ENCODE data around the gene RIMS3.
A peak's percentile ranks its signal among the peaks of the same experiment; 100 is the strongest.
"Not testable (repeated sequence)": the region's sequence is repeated elsewhere in the genome, so short reads cannot be mapped to it uniquely, and the experiment has no call there.

Gene RIMS3

DNA sequence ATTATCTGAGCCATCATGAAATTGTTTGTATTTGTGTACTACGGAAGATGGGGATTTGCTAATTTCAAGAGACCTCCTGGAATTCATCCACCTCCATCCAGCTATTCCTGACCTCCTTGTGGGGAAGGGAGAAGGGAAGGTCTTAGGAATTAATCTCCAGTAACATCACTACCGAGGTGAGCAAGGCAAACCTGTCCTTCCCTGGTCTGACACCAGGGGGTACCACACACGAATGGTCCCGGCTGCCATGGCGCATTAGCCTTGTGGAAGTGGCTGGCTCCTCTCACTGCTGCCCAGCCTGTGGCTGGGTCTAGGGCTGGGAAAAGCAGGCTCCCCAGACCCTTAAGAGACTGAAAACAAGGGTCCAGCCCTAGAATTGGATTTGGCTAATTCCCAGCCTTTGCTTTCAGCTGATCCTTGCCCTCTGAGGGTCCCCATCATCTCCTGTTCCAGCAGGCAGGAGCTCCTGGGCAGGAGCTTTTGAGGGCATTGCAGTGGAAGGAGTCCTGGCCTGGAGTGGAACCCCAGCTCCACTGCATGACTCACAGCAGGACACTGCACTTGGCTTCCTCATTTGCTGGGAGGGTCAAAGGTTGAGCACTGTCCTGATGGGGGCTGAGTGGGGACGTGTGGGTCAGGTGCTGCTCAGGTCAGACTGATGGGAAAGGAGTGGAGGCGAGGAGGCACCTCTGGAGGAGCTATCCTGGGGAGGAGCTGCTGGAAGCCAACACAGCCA is 34.8 kb downstream of the RIMS3 start:
- no peak for DNase-seq (ENCODE audit: low read depth in 2 of 2)

- DNase-seq (ENCODE audit: low read depth in 2 of 2) = not testable (repeated sequence)
Observed at GRCh38 chr1:40629546-40629945, 35.9 kb downstream of the RIMS3 start.

GRCh38 chr1:40628903-40629292 is 36.6 kb downstream of the RIMS3 start:
- DNase-seq (ENCODE audit: low read depth in 2 of 2) = no peak

DNA sequence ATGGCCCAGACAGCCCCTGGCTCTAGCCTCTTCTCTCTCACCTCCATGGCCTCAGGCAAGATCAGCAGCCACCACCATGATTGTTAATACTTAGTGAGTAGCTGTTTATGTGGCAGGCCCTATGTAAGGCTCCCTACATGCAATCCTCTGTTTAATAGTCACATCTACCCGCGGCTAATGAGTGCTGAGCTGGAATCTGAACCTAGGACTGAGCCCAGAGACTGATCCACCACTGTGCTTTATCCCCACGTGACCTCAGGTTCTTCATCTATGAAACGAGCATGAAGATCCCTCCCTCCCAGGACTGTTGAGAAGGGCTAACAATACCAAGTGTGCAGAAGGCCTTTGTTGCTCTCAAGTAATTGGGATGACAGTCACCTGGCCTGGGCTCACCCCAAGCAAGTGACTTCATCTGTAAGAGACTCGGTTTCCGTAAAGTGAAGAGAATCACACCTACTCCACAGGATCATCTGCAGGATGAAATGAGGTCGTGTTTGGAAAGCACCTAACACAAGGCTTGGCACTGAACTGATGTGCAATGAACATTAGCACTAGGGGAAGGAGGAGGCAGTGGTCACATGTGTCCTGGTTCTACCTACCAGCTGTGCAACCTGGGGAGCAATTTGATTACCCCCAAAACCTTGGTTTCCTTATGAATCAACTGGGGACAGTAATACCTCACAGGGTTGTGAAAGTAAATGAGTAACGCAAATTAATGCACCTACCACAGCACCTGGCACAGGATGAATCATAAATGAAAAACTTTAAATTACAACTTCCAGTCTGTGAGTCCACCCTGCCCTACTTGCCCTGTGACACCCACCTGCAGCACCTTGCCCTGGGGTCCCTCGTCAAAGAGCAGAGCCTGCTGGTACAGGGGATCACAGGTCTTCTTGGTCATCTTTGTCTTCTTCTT is 37.2 kb downstream of the RIMS3 start:
- no peak for DNase-seq (ENCODE audit: low read depth in 2 of 2)

DNA sequence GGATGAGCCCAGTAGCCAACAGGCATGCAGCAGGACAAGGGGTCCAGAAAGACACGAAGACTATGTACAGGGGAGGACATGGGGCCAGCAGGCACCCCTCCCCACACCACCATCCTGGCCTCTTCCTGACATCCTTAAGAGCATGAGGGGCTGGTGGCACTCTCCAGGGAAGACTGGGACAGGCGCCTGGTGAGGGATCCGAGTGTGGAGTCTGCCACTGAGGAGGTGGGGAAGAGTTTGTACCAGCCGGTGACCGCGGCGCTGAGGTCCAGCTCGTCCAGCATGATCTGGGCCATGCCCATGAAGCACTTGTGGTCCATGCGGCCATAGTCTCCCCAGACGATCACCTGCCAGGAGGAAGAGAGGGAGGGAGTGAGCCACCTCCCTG is 39.1 kb downstream of the RIMS3 start:
- no peak for DNase-seq (ENCODE audit: low read depth in 2 of 2)

GRCh38 chr1:40625476-40626382 is 39.8 kb downstream of the RIMS3 start:
- no peak for DNase-seq (ENCODE audit: low read depth in 2 of 2)

DNA sequence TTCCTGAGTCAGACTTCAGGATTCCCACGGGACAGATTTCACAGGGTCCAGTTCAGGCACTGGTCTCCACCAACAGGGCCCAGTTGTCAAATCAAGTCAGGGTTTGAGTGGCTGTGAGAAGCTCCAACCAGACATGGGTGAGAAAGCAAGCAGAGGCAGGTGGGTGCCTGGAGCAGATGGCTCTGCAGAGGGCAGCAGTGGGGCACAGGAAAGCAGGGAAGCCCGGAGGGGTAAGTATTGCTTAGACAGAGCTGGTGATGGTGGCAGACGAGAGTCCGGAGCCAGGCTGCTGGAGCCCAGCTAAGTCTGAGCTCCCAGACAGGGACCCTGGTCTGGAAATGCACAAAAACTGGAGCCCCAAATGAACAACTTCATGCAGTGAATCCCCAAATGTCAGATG is 40.4 kb downstream of the RIMS3 start:
- no peak for DNase-seq (ENCODE audit: low read depth in 2 of 2)

DNA sequence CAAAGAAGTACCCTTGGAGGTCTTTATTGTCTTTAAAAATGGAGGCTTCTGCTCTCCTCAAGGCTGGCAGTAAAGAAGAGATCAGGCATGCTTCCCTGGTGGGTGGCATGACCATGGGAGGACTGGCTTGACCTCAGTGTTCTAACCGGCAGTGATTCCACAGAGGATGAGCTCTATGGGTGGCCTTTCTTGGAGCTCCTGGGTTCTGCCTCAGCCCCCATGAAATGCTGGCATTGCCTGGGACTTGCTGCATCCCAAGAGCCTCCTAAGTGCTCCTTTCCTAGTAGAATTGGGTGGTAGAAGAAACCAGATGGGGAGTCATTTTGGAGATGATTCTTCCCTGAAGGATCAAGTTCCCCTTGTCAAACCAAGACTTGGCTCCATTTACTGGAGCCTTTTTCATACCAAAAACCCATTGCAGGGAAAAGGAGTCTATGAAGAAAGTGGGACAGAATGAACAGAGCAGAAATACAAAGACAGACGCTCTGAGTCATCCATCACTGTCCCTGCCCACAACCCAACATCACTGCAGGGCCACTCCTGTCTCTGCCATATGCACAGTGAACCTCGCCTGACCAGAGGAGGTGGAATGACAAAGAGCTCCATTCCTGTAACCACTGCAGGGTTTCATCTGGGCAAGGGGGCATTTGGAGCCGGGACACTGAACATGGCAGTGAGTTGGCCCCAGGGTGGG is 42.4 kb downstream of the RIMS3 start:
- DNase-seq (ENCODE audit: low read depth in 2 of 2) = no peak

DNA sequence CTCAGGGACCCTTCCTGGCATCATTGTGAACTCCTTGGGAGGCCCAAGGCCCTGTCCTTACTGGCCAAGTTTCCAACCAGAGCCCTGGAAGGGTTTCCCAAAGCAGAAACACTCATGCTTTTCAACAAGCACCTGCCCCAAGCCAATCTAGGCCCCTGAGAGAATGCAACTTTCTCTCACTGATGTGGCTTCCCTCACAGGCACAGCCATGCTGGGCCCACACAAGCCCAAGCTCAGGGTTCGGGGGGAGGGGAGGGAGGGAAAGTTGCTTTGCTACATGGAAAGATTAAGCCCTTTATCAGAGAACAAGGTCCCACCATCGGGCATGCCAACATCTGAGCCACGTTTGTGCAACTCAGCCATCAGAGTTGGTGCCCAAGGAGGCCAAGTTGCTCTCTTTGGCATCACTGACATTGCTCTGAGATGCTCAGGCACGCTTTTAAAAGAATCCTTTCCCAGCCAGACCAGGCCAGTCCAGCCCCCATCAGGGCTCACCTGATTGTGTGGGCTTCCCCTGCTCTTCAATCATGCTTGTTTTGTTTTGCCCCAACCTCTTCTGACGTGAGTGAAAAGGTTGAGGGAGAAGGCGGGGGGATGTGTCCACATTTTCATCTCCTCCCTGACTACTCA is 43.5 kb downstream of the RIMS3 start:
- DNase-seq (ENCODE audit: low read depth in 2 of 2) = no peak

- DNase-seq (ENCODE audit: low read depth in 2 of 2) = no peak
Observed at GRCh38 chr1:40620586-40621210, 44.8 kb downstream of the RIMS3 start.

DNA sequence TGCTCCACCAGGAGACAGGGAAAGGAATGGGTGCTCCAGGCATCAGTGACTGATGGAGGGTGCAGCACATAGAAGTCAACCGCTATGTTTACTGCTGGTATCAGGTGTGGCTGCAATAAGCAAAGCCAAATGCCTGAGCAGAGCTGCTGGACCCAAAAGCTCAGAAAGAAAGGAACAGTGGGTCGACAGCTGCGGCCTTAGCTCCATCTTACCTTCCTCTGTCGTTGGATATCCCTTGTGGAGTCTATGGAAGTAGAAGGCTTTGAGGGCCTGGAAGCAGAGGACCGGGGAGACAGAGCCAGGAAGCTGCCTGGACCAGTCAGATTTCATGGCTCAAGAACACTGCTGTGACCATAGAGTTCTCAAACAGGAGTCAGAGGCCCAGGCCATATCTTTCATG is 45.3 kb downstream of the RIMS3 start:
- no peak for DNase-seq (ENCODE audit: low read depth in 2 of 2)

- no peak for DNase-seq (ENCODE audit: low read depth in 2 of 2)
Observed at GRCh38 chr1:40618108-40618507, 47.4 kb downstream of the RIMS3 start.

GRCh38 chr1:40612345-40612831 is 53.1 kb downstream of the RIMS3 start:
- peak; percentile 26 to 58 for DNase-seq (ENCODE audit: low read depth in 2 of 2)

- no peak for DNase-seq (ENCODE audit: low read depth in 2 of 2)
Observed at GRCh38 chr1:40610156-40610555, 55.3 kb downstream of the RIMS3 start.

DNA sequence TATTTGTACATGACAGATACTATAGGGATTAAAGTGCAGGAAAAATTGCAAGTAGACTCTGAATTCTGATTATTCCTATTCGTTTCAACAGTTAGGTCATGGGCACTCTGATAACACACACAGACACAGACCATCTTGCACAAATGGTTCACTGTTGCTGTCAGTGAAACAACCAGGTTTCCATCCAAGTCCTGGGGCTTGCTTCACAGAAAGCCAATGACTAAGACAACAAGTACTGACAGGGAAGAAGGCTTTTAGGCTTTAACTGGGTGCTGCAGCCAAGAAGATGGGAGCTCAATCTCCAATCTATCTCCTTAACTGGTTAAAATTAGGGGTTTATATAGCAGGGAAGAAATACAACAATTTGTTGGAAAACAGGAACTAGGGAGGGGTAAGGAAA is 57.6 kb downstream of the RIMS3 start:
- no peak for DNase-seq (ENCODE audit: low read depth in 2 of 2)

- no peak for DNase-seq (ENCODE audit: low read depth in 2 of 2)
Observed at GRCh38 chr1:40606978-40607377, 58.5 kb downstream of the RIMS3 start.

DNA sequence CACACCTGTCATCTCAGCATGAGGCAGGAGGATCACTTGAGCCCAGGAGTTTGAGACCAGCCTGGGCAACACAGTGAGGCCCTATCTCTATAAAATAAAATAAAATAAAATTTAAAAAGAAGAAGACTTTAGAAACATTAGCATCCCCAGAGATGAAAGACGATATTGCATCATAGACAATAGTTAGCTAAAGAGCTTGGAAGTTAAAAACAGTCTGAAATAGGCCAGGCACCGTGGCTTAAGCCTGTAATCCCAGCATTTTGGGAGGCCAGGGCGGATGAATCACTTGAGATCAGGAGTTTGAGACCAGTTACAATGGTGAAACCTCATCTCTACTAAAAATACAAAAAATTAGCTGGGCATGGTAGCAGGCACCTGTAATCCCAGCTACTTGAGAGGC is 59.3 kb downstream of the RIMS3 start:
- no peak for DNase-seq (ENCODE audit: low read depth in 2 of 2)

DNA sequence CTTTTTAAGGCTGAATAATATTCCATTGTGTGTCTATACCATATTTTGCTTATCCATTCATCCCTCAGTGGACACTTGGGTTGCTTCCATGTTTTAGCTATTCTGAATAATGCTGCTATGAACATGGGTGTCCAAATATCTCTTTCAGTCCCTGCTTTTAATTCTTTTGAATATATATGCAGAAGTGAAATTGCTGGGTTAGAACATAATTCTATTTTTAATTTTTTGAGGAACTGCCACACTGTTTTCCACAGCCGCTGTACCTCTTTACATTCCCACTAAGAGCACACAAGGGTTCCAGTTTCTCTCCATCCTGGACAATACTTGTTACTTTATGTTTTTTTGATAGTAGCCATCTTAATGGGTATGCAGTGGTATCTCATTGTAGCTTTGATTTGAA is 65.6 kb downstream of the RIMS3 start:
- no peak for DNase-seq (ENCODE audit: low read depth in 2 of 2)

GRCh38 chr1:40595623-40596022 is 69.9 kb downstream of the RIMS3 start:
- DNase-seq (ENCODE audit: low read depth in 2 of 2) = no peak

GRCh38 chr1:40594187-40594531 is 71.3 kb downstream of the RIMS3 start:
- no peak for DNase-seq (ENCODE audit: low read depth in 2 of 2)
